Measurements from ENCODE around the gene TOM1.

Gene TOM1

GRCh38 chr22:35341090-35341874, 41.6 kb downstream of the TOM1 start:
- H3K36me3 Mint-ChIP-seq: peaks cover 35 to 49% of the 10 kb centered on the region in 2 donors
- DNase-seq (no peak), ATAC-seq (replicated peaks) (no peak)
- no peaks in the 10 kb centered on the region for H3K9me3 Mint-ChIP-seq
- H3K4me1 Mint-ChIP-seq: peaks cover 24 to 37% of the 10 kb centered on the region in 2 donors
- no peak overlapping the region for H3K4me3 Mint-ChIP-seq
- no peaks in the 10 kb centered on the region for H3K27me3 Mint-ChIP-seq
- peak overlapping the region; percentile 84 for H3K27ac Mint-ChIP-seq

- no peak for DNase-seq
- H3K27ac Mint-ChIP-seq: no peak overlapping the region
- H3K36me3 Mint-ChIP-seq: peaks cover 39 to 55% of the 10 kb centered on the region in 2 donors
- H3K27me3 Mint-ChIP-seq: no peaks in the 10 kb centered on the region
- no peak overlapping the region for H3K4me3 Mint-ChIP-seq
- H3K9me3 Mint-ChIP-seq: no peaks in the 10 kb centered on the region
- peaks cover 24 to 37% of the 10 kb centered on the region in 2 donors for H3K4me1 Mint-ChIP-seq
- no peak for ATAC-seq (replicated peaks)
Observed at GRCh38 chr22:35342390-35342789, 42.7 kb downstream of the TOM1 start.

- Mint-ChIP-seq H3K27ac (no peak overlapping the region), H3K36me3 (peaks cover 39 to 57% of the 10 kb centered on the region in 2 donors), H3K4me1 (peaks cover 23 to 31% of the 10 kb centered on the region in 2 donors), H3K4me3 (no peak overlapping the region), H3K27me3 (no peaks in the 10 kb centered on the region), H3K9me3 (no peaks in the 10 kb centered on the region)
- DNase-seq: no peak
- ATAC-seq (replicated peaks): no peak
Observed at GRCh38 chr22:35343664-35344550, 44.2 kb downstream of the TOM1 start.

GRCh38 chr22:35344956-35345690, 45.4 kb downstream of the TOM1 start:
- Mint-ChIP-seq H3K9me3 (no peaks in the 10 kb centered on the region), H3K36me3 (peaks cover 36 to 50% of the 10 kb centered on the region in 2 donors), H3K27ac (no peak overlapping the region), H3K4me1 (peaks cover 25 to 38% of the 10 kb centered on the region in 2 donors), H3K4me3 (no peak overlapping the region), H3K27me3 (no peaks in the 10 kb centered on the region)
- ATAC-seq (replicated peaks) (peak in 1 of 2 donors; percentile 62), DNase-seq (no peak)

- no peak overlapping the region for H3K4me3 Mint-ChIP-seq
- peaks cover 28 to 41% of the 10 kb centered on the region in 2 donors for H3K36me3 Mint-ChIP-seq
- DNase-seq: no peak
- H3K4me1 Mint-ChIP-seq: peaks cover 29 to 40% of the 10 kb centered on the region in 2 donors
- peak overlapping the region; percentile 47 for H3K27ac Mint-ChIP-seq
- no peaks in the 10 kb centered on the region for H3K27me3 Mint-ChIP-seq
- no peaks in the 10 kb centered on the region for H3K9me3 Mint-ChIP-seq
- ATAC-seq (replicated peaks): no peak
Observed at GRCh38 chr22:35345808-35346505, 46.3 kb downstream of the TOM1 start.

GRCh38 chr22:35346596-35347220, 47.0 kb downstream of the TOM1 start:
- H3K4me3 Mint-ChIP-seq: no peak overlapping the region
- ATAC-seq (replicated peaks) (no peak), DNase-seq (no peak)
- no peak overlapping the region for H3K27ac Mint-ChIP-seq
- no peaks in the 10 kb centered on the region for H3K9me3 Mint-ChIP-seq
- peaks cover 27 to 36% of the 10 kb centered on the region in 2 donors for H3K36me3 Mint-ChIP-seq
- H3K27me3 Mint-ChIP-seq: no peaks in the 10 kb centered on the region
- H3K4me1 Mint-ChIP-seq: peaks cover 34 to 40% of the 10 kb centered on the region in 2 donors

- H3K4me3 Mint-ChIP-seq: no peak overlapping the region
- no peaks in the 10 kb centered on the region for H3K27me3 Mint-ChIP-seq
- H3K27ac Mint-ChIP-seq: no peak overlapping the region
- H3K9me3 Mint-ChIP-seq: no peaks in the 10 kb centered on the region
- ATAC-seq (replicated peaks): no peak
- H3K4me1 Mint-ChIP-seq: peaks cover 40 to 46% of the 10 kb centered on the region in 2 donors
- peaks cover 27 to 35% of the 10 kb centered on the region in 2 donors for H3K36me3 Mint-ChIP-seq
- no peak for DNase-seq
Observed at GRCh38 chr22:35347462-35347861, 47.8 kb downstream of the TOM1 start.

GRCh38 chr22:35348026-35348590, 48.4 kb downstream of the TOM1 start:
- DNase-seq: no peak
- Mint-ChIP-seq H3K9me3 (no peaks in the 10 kb centered on the region), H3K36me3 (peaks cover 27 to 35% of the 10 kb centered on the region in 2 donors), H3K4me3 (no peak overlapping the region), H3K4me1 (peaks cover 45 to 53% of the 10 kb centered on the region in 2 donors), H3K27ac (no peak overlapping the region), H3K27me3 (no peaks in the 10 kb centered on the region)
- no peak for ATAC-seq (replicated peaks)

GRCh38 chr22:35348703-35349102, 49.0 kb downstream of the TOM1 start:
- no peak overlapping the region for H3K4me3 Mint-ChIP-seq
- peaks cover 48 to 58% of the 10 kb centered on the region in 2 donors for H3K4me1 Mint-ChIP-seq
- H3K27ac Mint-ChIP-seq: no peak overlapping the region
- H3K27me3 Mint-ChIP-seq: no peaks in the 10 kb centered on the region
- no peak for ATAC-seq (replicated peaks)
- H3K9me3 Mint-ChIP-seq: no peaks in the 10 kb centered on the region
- no peak for DNase-seq
- H3K36me3 Mint-ChIP-seq: peaks cover 27 to 35% of the 10 kb centered on the region in 2 donors

GRCh38 chr22:35349368-35349703, 49.6 kb downstream of the TOM1 start:
- Mint-ChIP-seq H3K4me3 (peak overlapping the region in 1 of 2 donors; percentile 26), H3K27ac (peak overlapping the region; percentile 73), H3K27me3 (no peaks in the 10 kb centered on the region), H3K9me3 (no peaks in the 10 kb centered on the region), H3K36me3 (peaks cover 27 to 35% of the 10 kb centered on the region in 2 donors), H3K4me1 (peaks cover 53 to 65% of the 10 kb centered on the region in 2 donors)
- DNase-seq (no peak), ATAC-seq (replicated peaks) (no peak)

GRCh38 chr22:35349704-35350538, 50.2 kb downstream of the TOM1 start:
- Mint-ChIP-seq H3K4me3 (peak overlapping the region; percentile 48 to 92), H3K9me3 (no peaks in the 10 kb centered on the region), H3K27ac (peak overlapping the region; percentile 98), H3K36me3 (peaks cover 25 to 33% of the 10 kb centered on the region in 2 donors), H3K4me1 (peaks cover 51 to 68% of the 10 kb centered on the region in 2 donors), H3K27me3 (no peaks in the 10 kb centered on the region)
- ATAC-seq (replicated peaks) (peak in 1 of 2 donors; percentile 8), DNase-seq (no peak)
